Activated naive CD4-positive, alpha-beta T cell (primary cell): ENCODE data around the gene TMEM109.

Source experiments
- DNase-seq, 4 experiments: peaks; one replicate each; lab custom pipeline; 2025; lab: John Stamatoyannopoulos, UW

TMEM109 gene, protein sequence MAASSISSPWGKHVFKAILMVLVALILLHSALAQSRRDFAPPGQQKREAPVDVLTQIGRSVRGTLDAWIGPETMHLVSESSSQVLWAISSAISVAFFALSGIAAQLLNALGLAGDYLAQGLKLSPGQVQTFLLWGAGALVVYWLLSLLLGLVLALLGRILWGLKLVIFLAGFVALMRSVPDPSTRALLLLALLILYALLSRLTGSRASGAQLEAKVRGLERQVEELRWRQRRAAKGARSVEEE

GRCh38 chr11:60913793-60914632, at the start of gene TMEM109:
Gene TMEM109, plus strand, starts transcription at chr11:60914158. Its CDS starts 5,536 bp downstream, at chr11:60919694.
- peak; percentile 55 to 82 (median 72) for DNase-seq

GRCh38 chr11:60864856-60865513, 49.0 kb upstream of the TMEM109 start:
- DNase-seq, result no peak

GRCh38 chr11:60866911-60867870, 46.8 kb upstream of the TMEM109 start, which contains the start of gene ZP1:
Gene ZP1, plus strand, starts transcription at chr11:60867542. Its CDS starts 20 bp downstream, at chr11:60867562.
- no peak for DNase-seq

DNA sequence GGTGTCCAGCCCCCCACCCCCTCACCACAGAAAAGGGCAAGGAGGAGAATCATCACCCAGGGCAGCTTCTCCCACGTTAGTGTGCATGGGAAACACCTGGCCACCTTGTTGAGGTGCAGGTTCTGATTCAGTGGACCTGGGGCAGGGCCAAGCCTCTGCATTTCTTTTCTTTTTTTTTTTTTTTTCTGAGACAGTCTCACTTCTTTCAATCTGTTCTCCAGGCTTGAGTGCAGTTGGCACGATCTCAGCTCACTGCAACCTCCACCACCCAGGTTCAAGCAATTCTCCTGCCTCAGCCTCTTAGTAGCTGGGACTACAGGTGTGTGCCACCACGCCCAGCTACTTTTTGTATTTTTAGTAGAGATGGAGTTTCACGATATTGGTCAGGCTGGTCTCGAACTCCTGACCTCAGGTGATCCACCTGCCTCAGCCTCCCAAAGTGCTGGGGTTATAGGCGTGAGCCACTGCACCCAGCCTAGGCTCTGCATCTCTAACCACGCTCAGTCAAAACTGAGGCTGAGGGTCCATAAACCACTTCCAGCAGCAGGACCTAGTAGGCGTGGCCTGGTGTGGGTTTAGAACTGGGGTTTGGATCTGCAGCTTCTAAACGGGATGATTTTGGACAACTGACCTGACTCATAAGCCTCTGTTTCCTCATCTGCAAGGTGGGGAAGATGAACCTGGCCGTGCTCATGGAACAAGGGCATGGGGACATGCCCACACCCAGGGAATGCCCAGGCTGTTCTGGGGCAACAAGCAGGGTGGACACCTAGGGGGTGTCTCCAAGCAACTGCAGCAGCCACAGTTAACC, 45.9 kb upstream of the TMEM109 start:
- no peak for DNase-seq

GRCh38 chr11:60868682-60869450, 45.1 kb upstream of the TMEM109 start:
- no peak for DNase-seq

- no peak for DNase-seq
Observed at GRCh38 chr11:60869451-60869825, 44.5 kb upstream of the TMEM109 start.

DNA sequence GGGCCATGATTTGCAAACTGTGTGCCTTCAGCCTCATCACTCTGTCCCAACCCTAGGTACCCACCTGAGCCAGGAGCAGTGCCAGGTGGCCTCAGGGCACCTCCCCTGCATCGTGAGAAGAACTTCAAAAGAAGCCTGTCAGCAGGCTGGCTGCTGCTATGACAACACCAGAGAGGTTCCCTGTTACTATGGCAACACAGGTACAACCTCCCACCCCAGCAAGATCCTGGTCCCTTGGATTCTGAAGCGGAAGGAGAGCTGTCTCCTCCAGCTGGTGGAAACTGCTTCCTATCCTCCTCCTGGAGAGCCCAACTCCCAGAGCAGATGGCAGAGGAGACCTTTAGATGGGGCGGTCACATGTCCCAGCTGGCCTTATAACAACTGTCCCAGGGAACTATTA, 43.7 kb upstream of the TMEM109 start:
- DNase-seq, result no peak

- DNase-seq, result no peak
Observed at GRCh38 chr11:60870733-60871377, 43.1 kb upstream of the TMEM109 start.

DNA sequence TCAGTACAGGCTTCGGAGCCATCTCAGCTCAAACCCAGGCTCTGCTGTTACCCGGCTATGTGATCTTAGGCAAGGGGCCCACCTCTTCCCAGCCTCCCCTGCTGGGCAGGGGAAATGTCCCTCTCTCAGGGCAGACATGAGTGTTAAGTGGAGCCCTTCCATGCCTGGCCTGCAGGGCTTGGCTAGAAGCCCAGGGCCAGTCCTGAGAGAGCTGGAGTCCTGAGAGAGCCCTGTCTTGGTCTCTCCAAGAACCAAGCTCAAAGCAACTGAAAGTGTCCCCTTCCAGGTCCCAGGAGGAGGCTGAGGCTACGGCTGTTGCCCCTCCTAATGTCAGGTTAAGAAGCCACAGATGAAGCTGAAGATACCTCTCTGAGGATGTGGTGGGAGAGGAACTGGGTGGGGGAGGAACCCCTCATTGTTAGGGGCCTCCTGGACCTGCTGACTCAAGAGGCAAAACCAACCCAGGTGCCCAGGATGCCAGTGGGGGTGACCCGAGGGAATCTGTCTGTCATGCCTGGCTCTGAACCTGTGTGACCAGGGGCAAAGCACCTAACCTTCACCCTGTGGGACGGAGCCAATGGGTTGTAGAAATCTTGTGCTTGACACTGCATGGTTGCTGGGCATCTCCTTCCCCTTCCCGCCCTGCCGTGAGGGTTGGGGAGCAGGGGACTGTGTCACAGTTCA, 42.4 kb upstream of the TMEM109 start:
- DNase-seq, result no peak

GRCh38 chr11:60872124-60872960, 41.6 kb upstream of the TMEM109 start:
- DNase-seq, result no peak

DNA sequence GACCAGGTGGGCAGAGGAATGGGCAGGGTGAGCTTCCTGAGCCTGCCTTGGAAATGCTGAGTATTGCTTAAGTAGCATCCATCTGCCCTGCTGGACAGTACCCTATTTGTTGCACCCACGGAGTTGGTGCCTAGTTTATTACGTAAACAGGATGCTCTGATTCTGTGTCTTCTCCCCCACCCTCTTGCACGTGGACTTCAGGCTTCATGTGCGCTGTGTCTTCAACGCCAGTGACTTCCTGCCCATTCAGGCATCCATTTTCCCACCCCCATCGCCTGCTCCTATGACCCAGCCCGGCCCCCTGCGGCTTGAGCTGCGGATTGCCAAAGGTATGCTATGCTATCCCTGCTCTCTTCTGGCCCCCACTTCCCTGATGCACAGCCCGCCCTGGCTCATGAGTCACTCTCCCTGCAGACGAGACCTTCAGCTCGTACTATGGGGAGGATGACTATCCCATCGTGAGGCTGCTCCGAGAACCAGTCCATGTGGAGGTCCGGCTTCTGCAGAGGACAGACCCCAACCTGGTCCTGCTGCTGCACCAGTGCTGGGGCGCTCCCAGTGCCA, 40.9 kb upstream of the TMEM109 start:
- no peak for DNase-seq

GRCh38 chr11:60873533-60873932, 40.4 kb upstream of the TMEM109 start:
- DNase-seq, result no peak

GRCh38 chr11:60874421-60875365, 39.3 kb upstream of the TMEM109 start:
- DNase-seq, result no peak

- no peak for DNase-seq
Observed at GRCh38 chr11:60875366-60876167, 38.4 kb upstream of the TMEM109 start.

DNA sequence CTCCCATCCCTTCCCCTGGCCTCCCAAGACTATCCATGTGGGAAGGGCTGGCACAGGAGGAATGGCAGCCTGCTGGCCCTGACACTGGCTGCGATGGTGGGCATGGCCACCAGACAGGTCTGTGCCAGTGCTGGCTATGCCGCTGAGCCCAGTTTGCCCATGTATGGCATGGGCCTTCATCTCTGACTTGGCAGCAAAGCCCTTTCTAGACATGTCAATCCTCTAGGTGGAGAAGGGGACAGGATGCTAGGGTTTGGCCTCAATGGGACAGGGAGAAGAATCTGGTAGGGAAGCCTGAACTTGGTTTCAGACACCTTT, 37.8 kb upstream of the TMEM109 start:
- no peak for DNase-seq
